Measurements from ENCODE around the gene TMCO1.

GRCh38 chr1:165764277-165764676 is 4.4 kb downstream of the TMCO1 start:
- TF ChIP-seq, protein P1, sequence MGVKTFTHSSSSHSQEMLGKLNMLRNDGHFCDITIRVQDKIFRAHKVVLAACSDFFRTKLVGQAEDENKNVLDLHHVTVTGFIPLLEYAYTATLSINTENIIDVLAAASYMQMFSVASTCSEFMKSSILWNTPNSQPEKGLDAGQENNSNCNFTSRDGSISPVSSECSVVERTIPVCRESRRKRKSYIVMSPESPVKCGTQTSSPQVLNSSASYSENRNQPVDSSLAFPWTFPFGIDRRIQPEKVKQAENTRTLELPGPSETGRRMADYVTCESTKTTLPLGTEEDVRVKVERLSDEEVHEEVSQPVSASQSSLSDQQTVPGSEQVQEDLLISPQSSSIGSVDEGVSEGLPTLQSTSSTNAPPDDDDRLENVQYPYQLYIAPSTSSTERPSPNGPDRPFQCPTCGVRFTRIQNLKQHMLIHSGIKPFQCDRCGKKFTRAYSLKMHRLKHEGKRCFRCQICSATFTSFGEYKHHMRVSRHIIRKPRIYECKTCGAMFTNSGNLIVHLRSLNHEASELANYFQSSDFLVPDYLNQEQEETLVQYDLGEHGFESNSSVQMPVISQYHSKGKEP (CRISPR knock-in tag; IDR thresholded peaks at IDR 0.05) = no peak
- TF ChIP-seq ZNF678 (CRISPR knock-in tag; IDR thresholded peaks at IDR 0.05) (no peak), E2F5 (CRISPR knock-in tag; conservative IDR thresholded peaks at IDR 0.05) (no peak), MYC (CRISPR knock-in tag; IDR thresholded peaks at IDR 0.05; ENCODE audit: borderline replicate concordance) (no peak), RFX5 (IDR thresholded peaks at IDR 0.05; ENCODE audit: low read depth, low read length) (no peak), CTCF (CRISPR knock-in tag; IDR thresholded peaks at IDR 0.05) (no peak), ZFX (CRISPR knock-in tag; IDR thresholded peaks at IDR 0.05; ENCODE audit: low read depth) (no peak)

All from HepG2 (cell line).